HG03108 (cell line): Measurements from ENCODE around the gene DYNLT4.
"Not testable (repeated sequence)": the region's sequence is repeated elsewhere in the genome, so short reads cannot be mapped to it uniquely, and the experiment has no call there.

ENCODE experiments used
- ATAC-seq: cut with Tn5 transposase; IDR thresholded peaks from one replicate; pipeline ENCODE4 v1.9.1; 2021; ENCODE audit warnings: moderate library complexity; ENCODE audit not compliant: unreplicated experiment

Gene DYNLT4

GRCh38 chr1:44806704-44807363, at the start of gene DYNLT4:
TSS of gene DYNLT4 (minus strand) at chr1:44807351. CDS start at chr1:44806668, 683 bp downstream.
- no peak for ATAC-seq

GRCh38 chr1:44855742-44856141, 48.6 kb upstream of the DYNLT4 start:
- no peak for ATAC-seq

DNA sequence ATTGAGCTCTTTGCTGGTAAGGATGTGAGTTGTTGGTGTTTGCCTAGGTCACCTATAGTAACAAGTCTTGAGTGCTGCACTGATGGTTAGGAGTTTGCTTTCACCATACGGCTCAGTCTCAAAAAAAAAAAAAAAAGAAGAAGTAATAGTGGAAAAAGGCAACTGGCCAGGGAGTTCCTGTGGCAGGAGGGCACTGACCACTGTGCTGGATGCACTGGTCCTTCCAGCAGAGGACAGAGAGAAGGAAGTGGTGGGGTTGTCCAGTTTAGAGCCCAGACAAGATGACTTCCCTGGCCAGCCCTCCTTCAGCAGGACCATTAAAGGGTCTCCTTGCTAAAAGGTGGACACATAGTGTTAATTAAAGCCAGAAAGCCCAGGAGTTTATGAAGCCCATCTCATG, 47.8 kb upstream of the DYNLT4 start:
- ATAC-seq, result no peak

GRCh38 chr1:44853201-44853600, 46.0 kb upstream of the DYNLT4 start:
- ATAC-seq, result no peak

GRCh38 chr1:44851308-44851707, 44.2 kb upstream of the DYNLT4 start:
- no peak for ATAC-seq

DNA sequence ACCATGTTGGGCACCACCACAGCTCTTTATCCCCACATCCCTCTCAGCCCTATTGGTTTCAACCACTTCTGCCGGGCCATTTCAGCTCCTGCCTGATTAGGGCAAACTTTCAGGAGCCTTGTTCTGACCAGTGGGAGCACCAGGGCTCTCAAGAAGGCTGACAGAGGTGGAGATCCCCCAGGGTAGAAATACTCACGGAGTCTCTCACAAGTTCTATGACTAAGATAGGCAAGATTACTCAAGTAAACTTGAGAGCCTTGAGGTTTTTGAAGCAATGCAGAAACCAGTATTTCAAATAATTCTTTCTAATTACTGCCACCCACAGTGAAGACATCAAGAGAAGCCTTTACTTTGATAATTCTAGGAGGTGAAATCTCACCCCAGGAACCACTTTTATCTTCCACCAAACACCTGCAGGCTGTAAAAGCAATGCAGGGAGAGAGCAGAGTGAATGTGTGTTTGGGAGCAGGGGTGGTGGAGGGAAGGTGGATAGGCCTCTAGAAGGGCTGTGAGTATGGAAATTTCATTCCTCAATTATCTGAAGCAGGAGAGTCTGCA, 42.5 kb upstream of the DYNLT4 start:
- ATAC-seq, result no peak

DNA sequence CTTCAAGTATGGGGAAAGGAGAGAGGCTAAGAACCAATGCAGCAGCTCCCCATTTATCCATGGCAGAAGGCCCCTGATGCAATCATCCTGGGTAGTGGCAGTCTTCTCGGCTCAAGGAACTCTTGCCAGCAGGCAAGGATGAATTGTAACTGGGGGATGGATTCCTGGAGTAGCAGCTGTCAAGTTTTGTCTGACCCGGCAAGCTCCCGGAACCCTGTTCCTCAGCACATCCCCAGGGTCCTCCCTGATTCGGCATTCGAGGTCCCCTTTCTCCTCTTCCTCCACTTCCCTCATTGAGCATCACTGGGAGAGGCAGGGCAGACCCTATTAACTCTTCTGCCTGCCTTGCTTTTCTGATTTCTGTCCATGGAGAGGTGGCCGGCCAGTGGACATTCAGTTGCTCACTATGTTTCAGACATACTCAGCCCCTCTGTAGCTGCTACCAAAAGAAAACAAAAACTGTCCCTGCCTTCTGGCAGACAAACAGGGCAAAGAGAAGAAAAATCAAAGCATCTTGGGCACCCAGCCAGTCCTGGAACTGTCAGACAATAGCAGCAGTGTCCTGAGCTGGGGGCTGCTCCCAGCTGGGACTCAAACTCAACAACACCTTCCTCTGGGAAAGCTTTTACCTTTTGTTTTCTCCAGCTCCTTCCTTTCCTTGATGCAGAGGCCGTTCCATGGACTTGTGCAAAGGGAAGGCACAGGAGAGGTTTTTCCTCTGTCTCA, 41.5 kb upstream of the DYNLT4 start:
- ATAC-seq, result no peak

DNA sequence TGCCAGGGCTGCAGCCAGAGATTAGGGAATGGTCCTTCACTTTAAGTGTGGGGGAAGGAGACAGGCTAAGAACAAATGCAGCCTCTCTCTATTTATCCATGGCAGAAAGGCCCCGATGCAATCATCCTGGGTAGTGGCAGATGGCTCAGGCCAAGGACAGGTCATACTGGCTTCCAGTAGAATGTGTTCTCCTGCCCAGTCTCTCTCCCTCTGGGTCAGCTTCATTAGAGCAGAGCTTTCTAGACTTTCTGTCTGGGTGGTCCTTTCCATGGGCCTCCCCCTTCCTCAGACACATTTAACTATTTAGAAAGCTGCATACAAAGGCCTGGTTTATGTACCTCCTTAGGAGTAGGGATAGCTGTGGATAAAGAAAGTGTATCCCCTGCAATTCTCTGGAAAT, 40.7 kb upstream of the DYNLT4 start:
- ATAC-seq, result no peak

DNA sequence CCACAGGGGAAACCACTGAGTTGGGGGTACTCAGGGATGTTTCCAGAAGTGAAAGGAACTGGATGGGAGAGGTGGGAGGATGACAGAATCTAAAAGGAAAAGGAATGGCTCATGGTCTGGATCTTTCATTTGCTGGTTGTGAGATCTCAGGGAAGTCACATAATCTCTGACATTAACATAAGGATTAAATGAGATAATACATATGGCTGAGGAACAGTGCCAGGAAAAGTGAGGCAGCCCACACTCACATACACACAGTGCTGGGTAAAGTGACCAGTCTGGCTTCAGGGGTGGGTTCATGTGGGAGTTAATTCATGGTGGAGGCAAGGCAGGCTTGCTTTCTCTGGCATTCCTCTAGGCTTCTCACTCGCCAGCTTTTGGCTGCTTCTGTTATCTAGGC, 39.8 kb upstream of the DYNLT4 start:
- ATAC-seq, result no peak

DNA sequence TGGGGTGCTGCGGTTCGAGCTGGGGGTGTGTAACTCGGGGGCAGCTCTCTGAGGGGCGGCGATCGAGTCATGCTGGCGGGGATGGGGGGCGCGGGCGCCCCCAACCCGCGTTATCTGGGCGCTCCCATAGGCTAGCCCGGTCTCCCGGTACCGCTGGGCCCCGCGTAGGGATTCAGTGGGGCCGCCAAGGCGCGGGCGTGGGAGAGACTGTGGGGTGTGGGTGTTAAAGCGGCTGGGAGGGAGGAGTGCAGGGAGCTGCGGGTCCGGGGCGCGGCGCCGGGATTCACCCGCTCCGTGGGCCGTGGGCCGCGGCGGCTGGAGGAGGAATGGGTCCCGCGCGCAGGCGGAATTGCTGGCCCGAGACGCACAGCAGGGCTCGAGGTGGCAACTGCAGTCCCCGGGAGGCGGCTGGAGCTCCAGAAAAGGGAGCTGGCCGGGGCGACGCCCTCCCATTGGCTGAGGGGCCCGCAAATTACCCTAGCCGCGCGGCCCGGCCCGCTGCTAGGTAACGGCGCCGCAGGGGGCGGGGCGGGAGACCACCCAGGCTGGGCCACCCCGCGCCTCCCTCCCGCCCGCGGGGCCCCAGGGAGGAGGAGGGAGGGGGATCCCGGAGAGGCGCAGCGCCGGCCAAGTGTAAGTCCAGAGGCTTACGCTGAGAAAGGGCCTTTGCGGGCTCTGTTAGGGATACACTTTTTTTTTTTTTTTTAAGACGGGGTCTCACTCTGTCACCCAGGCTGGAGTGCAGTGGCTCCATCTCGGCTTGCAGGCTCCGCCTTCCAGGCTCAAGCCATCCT, 35.9 kb upstream of the DYNLT4 start, which contains the start of gene PTCH2:
PTCH2 (minus strand) TSS at position 392 of the 794 bp plus-strand sequence; CDS start at position 71, 321 bp downstream.
- no peak for ATAC-seq

GRCh38 chr1:44842486-44842861, 35.3 kb upstream of the DYNLT4 start:
- ATAC-seq, result no peak

GRCh38 chr1:44839576-44839975, 32.4 kb upstream of the DYNLT4 start:
- ATAC-seq, result no peak

- not testable (repeated sequence) for ATAC-seq
Measured at GRCh38 chr1:44838294-44838693, 31.1 kb upstream of the DYNLT4 start.

GRCh38 chr1:44835738-44836675, 28.9 kb upstream of the DYNLT4 start:
- ATAC-seq, result peak; percentile 63

DNA sequence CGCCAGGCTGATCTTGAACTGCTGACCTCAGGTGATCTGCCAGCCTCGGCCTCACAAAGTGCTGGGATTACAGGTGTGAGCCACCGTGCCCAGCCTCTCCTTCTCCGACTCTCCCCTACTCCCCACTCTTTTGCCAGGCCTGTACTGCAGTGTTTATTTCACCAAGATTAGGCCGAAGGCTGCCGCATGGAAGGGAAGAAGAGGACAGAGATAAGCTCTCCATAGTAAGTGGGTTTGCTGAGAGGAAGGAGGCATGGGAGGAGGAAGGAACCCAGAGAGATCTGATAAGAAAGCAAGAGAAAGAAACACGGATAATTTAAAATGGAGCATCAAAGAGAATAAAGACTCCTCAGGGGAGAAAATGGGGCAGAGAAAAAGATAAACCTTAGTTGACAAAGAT, 27.2 kb upstream of the DYNLT4 start:
- ATAC-seq, result no peak

DNA sequence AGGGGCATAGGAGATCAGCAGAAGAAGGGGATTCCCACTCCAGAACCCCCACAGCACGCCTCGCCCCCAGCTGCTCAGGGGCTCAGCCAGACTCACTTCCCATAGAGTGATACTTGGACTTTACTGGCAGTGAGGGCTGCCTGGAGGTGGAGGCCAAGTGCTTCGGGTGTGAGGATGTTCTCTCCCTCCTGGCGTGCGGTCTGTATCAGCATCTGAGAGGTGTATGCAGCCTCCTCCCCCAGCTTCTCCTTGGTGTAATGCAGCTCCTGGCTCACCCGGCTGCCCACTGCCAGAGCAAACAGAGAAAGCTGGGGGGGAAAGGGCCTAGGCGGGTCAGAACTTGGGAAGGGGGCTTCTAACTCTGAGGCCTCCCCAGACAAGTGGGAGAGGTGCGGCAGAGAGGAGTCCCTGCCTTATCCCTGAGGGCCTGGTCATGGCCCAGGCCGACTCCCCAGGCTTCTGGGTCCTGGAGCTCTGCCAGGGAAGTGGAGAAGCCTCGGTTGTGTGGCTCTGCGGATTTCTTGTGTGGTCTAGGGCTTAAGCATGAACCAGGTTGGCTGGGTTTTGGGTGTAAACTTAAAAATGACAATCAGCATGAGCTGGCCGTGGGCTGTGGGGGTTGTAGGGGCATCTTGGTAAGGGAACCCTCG, 25.0 kb upstream of the DYNLT4 start:
- ATAC-seq, result no peak

DNA sequence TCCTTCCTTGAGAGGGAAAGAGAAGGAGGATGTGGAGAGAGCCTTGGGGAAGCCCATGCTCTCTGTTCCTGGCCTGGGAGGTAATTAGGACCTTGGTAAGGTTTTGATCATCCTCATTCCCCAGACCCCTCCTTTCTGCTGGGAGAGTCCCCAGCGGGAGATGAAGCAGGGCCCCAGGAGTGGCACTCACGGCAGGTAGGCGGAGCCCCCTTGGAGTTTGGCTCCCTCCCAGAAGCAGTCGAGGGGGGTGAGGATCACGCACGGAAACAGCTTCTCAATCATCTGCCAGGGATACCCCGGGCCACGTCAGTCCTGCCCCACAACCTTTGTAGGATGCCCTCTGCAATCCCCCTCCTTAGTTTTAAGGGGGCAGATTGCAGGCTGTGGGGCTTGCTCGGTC, 24.4 kb upstream of the DYNLT4 start:
- no peak for ATAC-seq

DNA sequence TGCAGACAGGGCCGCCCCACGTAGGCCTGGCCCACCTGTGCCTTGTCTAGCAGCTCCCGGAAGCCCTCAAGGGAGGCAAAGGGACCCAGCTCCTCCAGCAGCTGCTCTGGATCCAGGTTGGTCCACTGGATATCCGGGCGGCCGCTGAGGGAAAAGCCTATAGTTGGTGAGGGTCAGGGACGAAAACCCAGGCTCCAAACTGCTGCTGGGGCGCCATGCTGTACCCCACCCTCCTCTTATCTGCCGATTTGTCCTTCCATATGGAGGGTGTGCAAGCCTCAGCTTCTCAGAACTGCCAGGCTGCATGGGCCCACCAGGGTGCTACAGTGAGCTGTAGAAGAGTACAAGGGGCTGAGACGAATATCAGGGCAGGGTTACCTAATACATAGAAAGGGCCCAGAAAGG, 23.8 kb upstream of the DYNLT4 start:
- ATAC-seq, result no peak

DNA sequence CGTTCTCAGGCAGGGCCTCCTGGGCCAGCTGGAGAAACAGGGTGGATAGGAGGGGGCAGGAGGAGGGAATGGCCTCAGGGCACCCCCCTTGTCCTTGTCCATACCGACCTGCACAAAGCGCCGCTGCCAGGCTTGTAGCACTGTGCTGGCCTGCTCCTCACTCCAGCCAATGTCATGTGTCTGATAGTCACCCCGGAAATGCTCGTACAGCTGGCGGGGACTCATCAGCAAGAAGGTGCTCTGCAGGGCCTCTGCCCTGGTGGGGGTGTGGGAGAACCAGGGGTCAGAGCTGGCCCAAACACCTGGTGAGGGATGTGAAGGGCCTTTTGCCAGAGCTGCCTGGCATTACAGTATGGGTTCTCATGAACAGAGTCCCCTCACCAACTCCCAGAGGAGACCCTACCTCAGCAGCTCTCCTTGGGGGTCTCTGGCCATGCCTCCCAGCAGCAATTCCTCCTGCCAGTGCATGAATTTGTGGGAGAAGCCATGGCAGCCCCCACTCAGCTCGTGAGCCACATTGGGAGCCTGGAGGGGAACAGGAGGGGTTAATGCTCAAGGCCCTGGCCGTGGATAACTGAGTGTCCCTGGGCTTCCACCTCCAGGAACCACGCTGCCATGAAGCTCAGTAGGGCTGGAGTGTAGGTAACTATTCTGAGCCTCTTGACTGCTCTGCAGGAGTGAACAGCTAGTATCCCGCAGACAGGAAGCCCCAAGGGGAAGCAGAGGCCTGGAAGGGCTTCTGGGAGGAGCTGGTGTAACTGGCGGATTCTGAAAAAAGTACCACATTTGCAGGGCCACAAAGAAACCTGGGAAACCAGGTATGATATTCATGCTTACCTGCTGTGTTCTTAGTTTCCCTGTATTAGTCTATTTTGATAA, 22.6 kb upstream of the DYNLT4 start:
- ATAC-seq, result no peak
